Gastrocnemius medialis (tissue), 4 donors: ENCODE measurements around the gene MYO15A. TPM values are rescaled to one million over a fixed set of nuclear protein-coding genes. Genes with fewer than 3 reads are reported as not detected.

Experiments used
- ATAC-seq, 2 donors: fragments of 150-250 bp; one replicate each; pipeline ENCODE4 v1.9.1; 2016
- DNase-seq, 2 donors: peaks; one replicate each; pipeline ENCODE4 v3.0.0-alpha.2; 2019
- H3K27ac ChIP-seq, 4 donors: fragments of 200-600 bp; sonication (generic); 1 replicate in 1 of 4; 2 replicates in 3 of 4; pipeline ENCODE4 v1.5.1; 2016 to 2018; ENCODE audit warnings: mild to moderate bottlenecking in 2 of 4, moderate library complexity in 1 of 4
- H3K27me3 ChIP-seq, 3 donors: fragments of 200-600 bp; sonication (generic) in 2 of 3; 1 replicate in 1 of 3; 2 replicates in 2 of 3; pipeline versions ENCODE4 v1.5.1 to v1.6.0; 2016 to 2019; ENCODE audit warnings: mild to moderate bottlenecking in 1 of 3, moderate library complexity in 1 of 3
- H3K36me3 ChIP-seq, 2 donors: fragments of 200-600 bp; sonication (generic) in 1 of 2; one replicate each; pipeline ENCODE4 v1.5.1; 2017 to 2018
- H3K4me1 ChIP-seq, 2 donors: fragments of 200-600 bp; sonication (generic) in 1 of 2; one replicate each; pipeline ENCODE4 v1.5.1; 2016 to 2017; ENCODE audit warnings: mild to moderate bottlenecking in 2 of 2
- H3K4me3 ChIP-seq, 4 donors: fragments of 200-600 bp; sonication (generic) in 3 of 4; 1 replicate in 1 of 4; 2 replicates in 3 of 4; pipeline ENCODE4 v1.5.1; 2016 to 2019; ENCODE audit warnings: mild to moderate bottlenecking in 2 of 4
- H3K9me3 ChIP-seq, 3 donors: fragments of 200-600 bp; sonication (generic) in 2 of 3; 1 replicate in 1 of 3; 2 replicates in 2 of 3; pipeline ENCODE4 v1.5.1; 2016 to 2019
- POLR2A ChIP-seq, 2 donors: fragments of 450-650 bp; IDR thresholded peaks; one replicate each; pipeline ENCODE4 v1.6.1; 2017; ENCODE audit warnings: antibody characterized with exemption in 2 of 2, mild to moderate bottlenecking in 2 of 2, moderate library complexity in 2 of 2
- in situ Hi-C, 4 donors: fragments of 200-750 bp; cut with MboI; loops; one replicate each; pipeline versions ENCODE4 v1.15.0 to v1.8.0; 2017; ENCODE audit warnings: low sequenced_read_pairs in 4 of 4
- intact Hi-C: fragments of 100-400 bp; cut with DNase I; formaldehyde crosslinking; loops from one replicate; pipeline ENCODE4 v1.15.1; 2023; ENCODE audit warnings: low total_unique reads
- total RNA-seq, 4 donors: library from RNA; depleted of rRNA; stranded (reverse); fragments of >200 nt; gene quantifications; one replicate each; pipeline versions ENCODE4 v1.1.0 to v1.2.3, GENCODE V29; 2016
- TF ChIP-seq, protein P1 (sequence below), 5 experiments: fragments of 450-650 bp in 3 of 5; fragments of 200-600 bp in 2 of 5; sonication (generic) in 2 of 5; IDR thresholded peaks in 4 of 5; conservative IDR thresholded peaks in 1 of 5; 1 replicate in 4 of 5; 2 replicates in 1 of 5; pipeline ENCODE4 v1.5.1; 2016 to 2019; ENCODE audit warnings: antibody characterized with exemption in 5 of 5, mild to moderate bottlenecking in 3 of 5, moderate library complexity in 3 of 5

The MYO15A gene
- total RNA-seq, 4 donors from 2014 or later, result 0.04 to 0.70 (median 0.31) TPM; not detected in 1

DNA sequence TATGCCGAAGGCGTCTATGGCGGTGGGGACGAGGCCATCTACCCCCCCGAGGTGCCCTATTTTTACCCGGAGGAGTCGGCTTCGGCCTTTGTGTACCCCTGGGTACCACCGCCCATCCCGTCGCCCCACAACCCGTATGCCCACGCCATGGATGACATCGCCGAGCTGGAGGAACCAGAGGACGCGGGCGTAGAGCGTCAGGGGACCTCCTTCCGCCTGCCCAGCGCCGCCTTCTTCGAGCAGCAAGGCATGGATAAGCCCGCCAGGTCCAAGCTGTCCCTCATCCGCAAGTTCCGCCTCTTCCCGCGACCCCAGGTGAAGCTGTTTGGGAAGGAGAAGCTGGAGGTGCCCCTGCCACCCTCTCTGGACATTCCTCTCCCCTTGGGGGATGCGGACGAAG lies 11.4 kb downstream of the MYO15A start:
- Histone ChIP-seq H3K4me3 (no peak overlapping the region), H3K27ac (no peak overlapping the region), H3K27me3 (no peaks in the 10 kb centered on the region), H3K9me3 (no peaks in the 10 kb centered on the region), H3K4me1 (peaks cover 19 to 29% of the 10 kb centered on the region in 2 donors), H3K36me3 (no peaks in the 10 kb centered on the region)
- ATAC-seq (no peak), DNase-seq (no peak)
- no peak for TF ChIP-seq POLR2A (IDR thresholded peaks at IDR 0.05)
- TF ChIP-seq, protein P1, sequence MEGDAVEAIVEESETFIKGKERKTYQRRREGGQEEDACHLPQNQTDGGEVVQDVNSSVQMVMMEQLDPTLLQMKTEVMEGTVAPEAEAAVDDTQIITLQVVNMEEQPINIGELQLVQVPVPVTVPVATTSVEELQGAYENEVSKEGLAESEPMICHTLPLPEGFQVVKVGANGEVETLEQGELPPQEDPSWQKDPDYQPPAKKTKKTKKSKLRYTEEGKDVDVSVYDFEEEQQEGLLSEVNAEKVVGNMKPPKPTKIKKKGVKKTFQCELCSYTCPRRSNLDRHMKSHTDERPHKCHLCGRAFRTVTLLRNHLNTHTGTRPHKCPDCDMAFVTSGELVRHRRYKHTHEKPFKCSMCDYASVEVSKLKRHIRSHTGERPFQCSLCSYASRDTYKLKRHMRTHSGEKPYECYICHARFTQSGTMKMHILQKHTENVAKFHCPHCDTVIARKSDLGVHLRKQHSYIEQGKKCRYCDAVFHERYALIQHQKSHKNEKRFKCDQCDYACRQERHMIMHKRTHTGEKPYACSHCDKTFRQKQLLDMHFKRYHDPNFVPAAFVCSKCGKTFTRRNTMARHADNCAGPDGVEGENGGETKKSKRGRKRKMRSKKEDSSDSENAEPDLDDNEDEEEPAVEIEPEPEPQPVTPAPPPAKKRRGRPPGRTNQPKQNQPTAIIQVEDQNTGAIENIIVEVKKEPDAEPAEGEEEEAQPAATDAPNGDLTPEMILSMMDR (IDR thresholded peaks at IDR 0.05 in 4 of 5, conservative IDR thresholded peaks at IDR 0.05 in 1 of 5), result no peak
- in situ Hi-C loops, result no loop called here
- intact Hi-C loops, result no loop called here

DNA sequence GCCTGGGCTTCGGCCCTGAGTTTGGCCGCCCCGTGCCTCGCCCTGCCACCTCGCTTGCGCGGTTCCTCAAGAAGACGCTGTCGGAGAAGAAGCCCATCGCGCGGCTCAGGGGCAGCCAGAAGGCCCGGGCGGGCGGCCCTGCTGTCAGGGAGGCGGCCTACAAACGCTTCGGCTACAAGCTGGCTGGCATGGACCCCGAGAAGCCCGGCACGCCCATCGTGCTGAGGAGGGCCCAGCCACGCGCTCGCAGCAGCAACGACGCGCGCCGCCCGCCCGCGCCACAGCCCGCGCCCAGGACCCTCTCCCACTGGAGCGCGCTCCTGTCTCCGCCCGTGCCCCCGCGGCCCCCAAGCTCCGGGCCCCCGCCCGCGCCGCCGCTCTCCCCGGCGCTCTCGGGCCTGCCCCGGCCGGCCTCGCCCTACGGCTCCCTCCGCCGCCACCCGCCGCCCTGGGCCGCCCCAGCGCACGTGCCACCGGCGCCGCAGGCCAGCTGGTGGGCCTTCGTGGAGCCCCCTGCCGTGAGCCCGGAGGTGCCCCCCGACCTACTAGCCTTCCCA lies 12.0 kb downstream of the MYO15A start:
- H3K4me1 ChIP-seq, result peaks cover 19 to 29% of the 10 kb centered on the region in 2 donors
- in situ Hi-C loops, result no loop called here
- H3K27ac ChIP-seq, result no peak overlapping the region
- H3K4me3 ChIP-seq, result no peak overlapping the region
- TF ChIP-seq, protein P1 (IDR thresholded peaks at IDR 0.05 in 4 of 5, conservative IDR thresholded peaks at IDR 0.05 in 1 of 5), result no peak
- TF ChIP-seq POLR2A (IDR thresholded peaks at IDR 0.05), result no peak
- no peaks in the 10 kb centered on the region for H3K9me3 ChIP-seq
- intact Hi-C loops, result no loop called here
- no peaks in the 10 kb centered on the region for H3K27me3 ChIP-seq
- ATAC-seq (no peak), DNase-seq (no peak)
- no peaks in the 10 kb centered on the region for H3K36me3 ChIP-seq

DNA sequence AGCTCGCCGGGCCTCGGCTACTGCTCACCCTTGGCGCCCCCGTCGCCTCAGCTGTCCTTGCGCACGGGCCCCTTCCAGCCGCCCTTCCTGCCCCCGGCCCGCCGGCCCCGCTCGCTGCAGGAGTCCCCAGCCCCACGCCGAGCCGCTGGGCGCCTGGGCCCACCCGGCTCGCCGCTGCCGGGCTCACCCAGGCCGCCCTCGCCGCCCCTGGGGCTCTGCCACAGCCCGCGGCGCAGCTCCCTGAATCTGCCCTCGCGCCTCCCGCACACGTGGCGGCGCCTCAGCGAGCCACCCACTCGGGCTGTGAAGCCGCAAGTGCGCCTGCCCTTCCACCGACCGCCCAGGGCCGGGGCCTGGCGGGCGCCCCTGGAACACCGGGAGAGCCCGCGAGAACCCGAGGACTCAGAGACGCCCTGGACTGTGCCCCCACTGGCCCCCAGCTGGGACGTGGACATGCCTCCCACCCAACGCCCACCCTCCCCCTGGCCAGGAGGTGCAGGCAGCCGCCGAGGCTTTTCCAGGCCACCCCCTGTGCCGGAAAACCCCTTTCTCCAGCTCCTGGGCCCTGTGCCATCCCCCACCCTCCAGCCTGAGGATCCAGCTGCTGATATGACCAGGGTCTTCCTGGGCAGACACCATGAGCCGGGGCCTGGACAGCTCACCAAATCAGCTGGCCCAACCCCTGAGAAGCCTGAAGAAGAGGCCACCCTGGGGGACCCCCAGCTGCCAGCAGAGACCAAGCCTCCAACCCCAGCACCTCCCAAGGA lies 12.8 kb downstream of the MYO15A start:
- Histone ChIP-seq H3K36me3 (no peaks in the 10 kb centered on the region), H3K27me3 (no peaks in the 10 kb centered on the region), H3K27ac (no peak overlapping the region), H3K4me1 (peaks cover 19 to 29% of the 10 kb centered on the region in 2 donors), H3K9me3 (no peaks in the 10 kb centered on the region), H3K4me3 (no peak overlapping the region)
- intact Hi-C loops, result no loop called here
- ATAC-seq (no peak), DNase-seq (no peak)
- in situ Hi-C loops, result no loop called here
- no peak for TF ChIP-seq POLR2A (IDR thresholded peaks at IDR 0.05)
- TF ChIP-seq, protein P1 (IDR thresholded peaks at IDR 0.05 in 4 of 5, conservative IDR thresholded peaks at IDR 0.05 in 1 of 5), result no peak

DNA sequence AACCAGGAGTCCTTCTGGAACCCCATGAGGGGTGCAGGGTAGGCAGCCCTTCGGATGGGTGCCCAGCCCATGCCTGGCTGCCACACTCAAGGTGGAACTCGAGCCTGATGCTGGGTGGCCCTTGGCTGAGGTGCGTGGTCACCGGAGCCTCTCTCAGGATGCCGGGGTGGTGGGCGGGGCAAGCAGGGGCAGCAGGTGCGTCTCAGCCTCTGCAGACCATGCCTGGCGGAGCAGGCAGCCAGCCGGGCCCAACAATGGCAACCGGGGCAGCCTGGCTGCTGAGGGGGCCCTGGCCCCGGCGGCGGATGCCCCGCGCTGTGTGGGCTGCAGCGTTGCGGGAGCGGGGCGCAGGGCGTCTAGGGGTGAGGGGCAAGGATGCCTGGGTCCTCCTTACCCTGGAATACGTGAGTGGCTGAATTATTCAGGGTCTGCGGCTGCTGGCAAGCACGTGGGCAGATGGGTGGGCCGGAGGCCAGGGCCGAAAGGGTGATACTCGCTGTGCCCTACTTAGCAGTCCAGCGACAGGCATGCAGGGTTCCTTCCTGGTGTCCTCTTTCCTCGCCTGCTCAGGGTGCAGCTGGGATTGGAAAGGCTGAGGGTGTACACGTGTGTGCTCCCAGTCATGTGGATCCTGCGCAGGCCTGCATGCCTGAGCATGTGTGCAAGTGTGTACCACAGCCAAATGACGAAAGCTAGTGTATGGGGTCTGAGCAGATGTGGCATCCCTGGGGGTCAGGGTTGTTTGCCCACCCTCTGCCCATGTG lies 14.6 kb downstream of the MYO15A start:
- TF ChIP-seq, protein P1 (IDR thresholded peaks at IDR 0.05 in 4 of 5, conservative IDR thresholded peaks at IDR 0.05 in 1 of 5), result no peak
- no peak for TF ChIP-seq POLR2A (IDR thresholded peaks at IDR 0.05)
- Histone ChIP-seq H3K27ac (peak overlapping the region; percentile 54 to 81 (median 66)), H3K27me3 (no peaks in the 10 kb centered on the region), H3K4me3 (peak overlapping the region in 1 of 4 donors; percentile 9), H3K9me3 (no peaks in the 10 kb centered on the region), H3K4me1 (peaks cover 17 to 19% of the 10 kb centered on the region in 2 donors), H3K36me3 (no peaks in the 10 kb centered on the region)
- DNase-seq, result peak; percentile 79 to 80
- in situ Hi-C loops, result no loop called here
- intact Hi-C loops, result no loop called here
- ATAC-seq, result peak; percentile 95
